ENCODE measurements around the gene SNAP25.

DNA sequence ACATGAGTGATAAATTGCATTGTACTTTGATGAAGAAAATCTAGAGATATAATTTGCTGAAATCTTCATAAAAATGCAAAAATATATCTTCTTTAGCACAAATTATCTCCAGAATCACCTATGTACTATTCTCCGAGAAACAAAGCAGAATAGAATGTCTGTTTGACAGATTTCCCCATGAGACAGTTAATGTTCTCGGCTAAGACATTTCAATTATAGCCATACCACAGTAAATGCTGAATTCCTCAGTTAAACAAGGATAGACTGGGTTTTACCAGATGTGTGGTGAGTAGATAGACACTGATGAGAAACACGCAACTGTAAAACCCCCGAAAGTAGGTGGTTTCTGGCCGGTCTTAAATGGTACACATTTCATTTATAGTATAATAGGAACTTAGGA, 69.8 kb downstream of the SNAP25 start:
- TF ChIP-seq, protein P1, sequence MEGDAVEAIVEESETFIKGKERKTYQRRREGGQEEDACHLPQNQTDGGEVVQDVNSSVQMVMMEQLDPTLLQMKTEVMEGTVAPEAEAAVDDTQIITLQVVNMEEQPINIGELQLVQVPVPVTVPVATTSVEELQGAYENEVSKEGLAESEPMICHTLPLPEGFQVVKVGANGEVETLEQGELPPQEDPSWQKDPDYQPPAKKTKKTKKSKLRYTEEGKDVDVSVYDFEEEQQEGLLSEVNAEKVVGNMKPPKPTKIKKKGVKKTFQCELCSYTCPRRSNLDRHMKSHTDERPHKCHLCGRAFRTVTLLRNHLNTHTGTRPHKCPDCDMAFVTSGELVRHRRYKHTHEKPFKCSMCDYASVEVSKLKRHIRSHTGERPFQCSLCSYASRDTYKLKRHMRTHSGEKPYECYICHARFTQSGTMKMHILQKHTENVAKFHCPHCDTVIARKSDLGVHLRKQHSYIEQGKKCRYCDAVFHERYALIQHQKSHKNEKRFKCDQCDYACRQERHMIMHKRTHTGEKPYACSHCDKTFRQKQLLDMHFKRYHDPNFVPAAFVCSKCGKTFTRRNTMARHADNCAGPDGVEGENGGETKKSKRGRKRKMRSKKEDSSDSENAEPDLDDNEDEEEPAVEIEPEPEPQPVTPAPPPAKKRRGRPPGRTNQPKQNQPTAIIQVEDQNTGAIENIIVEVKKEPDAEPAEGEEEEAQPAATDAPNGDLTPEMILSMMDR (IDR thresholded peaks at IDR 0.05) = no peak
- TF ChIP-seq POLR2A (IDR thresholded peaks at IDR 0.05) = no peak
- no peak for TF ChIP-seq EP300 (IDR thresholded peaks at IDR 0.05)

Data from ovary (tissue), 3 donors.